Measurements from ENCODE around the gene NMD3. TPM values are rescaled to one million over a fixed set of nuclear protein-coding genes. Genes with fewer than 3 reads are reported as not detected.

The NMD3 gene
- polyA plus RNA-seq, 3 donors from 2014 or later = 38.1 to 48.7 (median 41.0) TPM

DNA sequence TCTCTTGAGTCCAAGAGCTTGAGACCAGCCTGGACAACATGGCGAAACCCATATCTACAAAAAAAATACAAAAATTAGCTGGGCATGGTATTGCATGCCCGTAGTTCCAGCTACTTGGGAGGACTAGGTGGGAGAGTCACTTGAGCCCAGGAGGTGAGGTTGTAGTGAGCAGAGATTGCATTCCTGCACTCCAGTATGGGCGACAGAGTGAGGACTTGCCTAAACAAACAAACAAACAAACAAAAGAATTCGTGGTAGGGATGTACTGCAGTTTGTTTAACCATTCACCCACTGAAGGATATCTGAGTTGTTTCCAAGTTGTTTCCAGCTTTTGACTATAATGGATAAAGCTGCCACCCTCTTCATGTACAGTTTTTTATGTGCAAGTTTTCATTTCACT lies 7.5 kb upstream of the NMD3 start:
- no peak overlapping the region for H3K4me3 Mint-ChIP-seq
- no peaks in the 10 kb centered on the region for H3K36me3 Mint-ChIP-seq
- DNase-seq = no peak
- no peak overlapping the region for H3K27ac Mint-ChIP-seq
- peaks cover 3 to 13% (median 8%) of the 10 kb centered on the region in 3 donors for H3K27me3 Mint-ChIP-seq (ENCODE audit: low read depth in 3 of 3)
- no peaks in the 10 kb centered on the region for H3K4me1 Mint-ChIP-seq
- H3K9me3 Mint-ChIP-seq = no peaks in the 10 kb centered on the region

DNA sequence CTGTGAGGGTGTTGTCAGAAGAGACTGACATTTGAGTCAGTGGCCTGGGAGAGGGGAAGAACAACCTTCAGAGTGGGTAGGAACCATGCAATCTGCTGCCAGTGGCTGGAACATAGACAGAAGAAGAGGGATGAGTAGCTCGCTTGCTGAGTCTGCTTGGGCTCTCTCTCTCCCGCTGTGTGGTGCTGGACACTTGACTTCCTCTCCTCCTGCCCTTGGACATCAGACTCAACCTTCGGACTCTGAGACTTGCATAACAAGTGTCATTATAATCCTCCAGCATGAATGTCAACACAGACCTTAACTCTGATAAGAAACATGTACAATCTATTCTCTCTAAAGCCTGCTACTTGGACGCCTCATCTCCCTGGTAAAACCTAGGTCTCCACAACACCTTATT lies 5.9 kb upstream of the NMD3 start:
- peaks cover 3 to 13% (median 10%) of the 10 kb centered on the region in 3 donors for H3K27me3 Mint-ChIP-seq (ENCODE audit: low read depth in 3 of 3)
- no peak overlapping the region for H3K27ac Mint-ChIP-seq
- peaks cover 4 to 7% of the 10 kb centered on the region in 2 donors for H3K4me1 Mint-ChIP-seq
- no peaks in the 10 kb centered on the region for H3K9me3 Mint-ChIP-seq
- H3K4me3 Mint-ChIP-seq = no peak overlapping the region
- DNase-seq = no peak
- no peaks in the 10 kb centered on the region for H3K36me3 Mint-ChIP-seq

GRCh38 chr3:161217496-161217895 lies 3.6 kb upstream of the NMD3 start:
- no peak overlapping the region for H3K27ac Mint-ChIP-seq
- H3K4me1 Mint-ChIP-seq = peaks cover 18 to 26% of the 10 kb centered on the region in 2 donors
- H3K36me3 Mint-ChIP-seq = no peaks in the 10 kb centered on the region
- no peak for DNase-seq
- H3K9me3 Mint-ChIP-seq = no peaks in the 10 kb centered on the region
- peaks cover 3 to 17% (median 15%) of the 10 kb centered on the region in 3 donors for H3K27me3 Mint-ChIP-seq (ENCODE audit: low read depth in 3 of 3)
- no peak overlapping the region for H3K4me3 Mint-ChIP-seq

DNA sequence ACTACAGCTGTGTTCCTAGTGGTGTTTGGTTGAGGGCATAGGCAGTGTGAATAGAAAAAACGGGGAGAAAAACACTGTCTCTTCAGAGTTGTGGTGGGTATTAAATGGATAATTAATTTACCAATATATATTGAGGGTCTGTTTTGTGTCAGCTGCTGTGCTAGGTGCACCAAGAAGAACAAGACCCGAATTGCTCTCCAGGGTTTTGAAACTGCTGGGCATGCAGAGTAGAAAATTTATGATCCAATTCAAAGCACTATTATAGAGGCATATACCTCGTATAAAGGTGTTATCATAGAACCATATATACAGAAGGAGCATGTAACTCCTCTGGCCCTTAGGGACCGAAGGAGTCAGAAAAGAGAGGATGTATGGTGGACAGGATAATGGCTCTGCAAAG lies 1.6 kb upstream of the NMD3 start:
- Mint-ChIP-seq H3K4me1 (peaks cover 30 to 43% of the 10 kb centered on the region in 2 donors), H3K9me3 (no peaks in the 10 kb centered on the region), H3K36me3 (no peaks in the 10 kb centered on the region), H3K4me3 (peak overlapping the region; percentile 44 to 77 (median 62)), H3K27ac (peak overlapping the region in 5 of 6 donors; percentile 31 to 93 (median 70)), H3K27me3 (ENCODE audit: low read depth in 3 of 3) (peaks cover 3 to 13% (median 13%) of the 10 kb centered on the region in 3 donors)
- DNase-seq = no peak

GRCh38 chr3:161221806-161222600 lies 892 bp downstream of the NMD3 start:
- DNase-seq = peak in 2 of 3 donors; percentile 9 to 12
- Mint-ChIP-seq H3K4me3 (peak overlapping the region; percentile 89 to 95 (median 92)), H3K9me3 (no peaks in the 10 kb centered on the region), H3K27ac (peak overlapping the region; percentile 61 to 95 (median 91)), H3K36me3 (peaks cover 0 to 5% (median 1%) of the 10 kb centered on the region in 3 donors), H3K27me3 (ENCODE audit: low read depth in 3 of 3) (peaks cover 3 to 11% (median 9%) of the 10 kb centered on the region in 3 donors), H3K4me1 (peaks cover 35 to 51% of the 10 kb centered on the region in 2 donors)

- Mint-ChIP-seq H3K9me3 (no peaks in the 10 kb centered on the region), H3K36me3 (peaks cover 0 to 5% (median 3%) of the 10 kb centered on the region in 3 donors), H3K4me3 (peak overlapping the region; percentile 89 to 95 (median 92)), H3K27ac (peak overlapping the region in 5 of 6 donors; percentile 34 to 93 (median 76)), H3K27me3 (ENCODE audit: low read depth in 3 of 3) (peaks cover 1 to 7% (median 7%) of the 10 kb centered on the region in 3 donors), H3K4me1 (peaks cover 35 to 51% of the 10 kb centered on the region in 2 donors)
- no peak for DNase-seq
Observed at GRCh38 chr3:161222662-161223061, 1.6 kb downstream of the NMD3 start.

DNA sequence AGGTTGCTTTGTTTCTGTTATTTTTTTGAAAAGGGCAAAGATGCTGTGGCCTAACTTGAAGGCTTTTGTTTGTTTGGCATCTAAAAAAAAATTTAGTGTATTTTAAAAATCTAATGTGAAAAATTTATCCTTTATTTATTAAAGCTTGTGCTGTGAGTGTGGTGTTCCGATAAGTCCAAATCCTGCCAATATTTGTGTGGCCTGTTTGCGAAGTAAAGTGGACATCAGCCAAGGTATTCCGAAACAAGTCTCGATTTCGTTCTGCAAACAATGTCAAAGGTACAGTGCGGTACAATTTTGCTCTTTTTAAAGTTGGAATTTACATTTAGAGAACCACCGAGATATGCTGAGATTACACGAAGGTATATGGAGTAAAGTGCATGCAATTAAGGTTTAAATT lies 3.7 kb downstream of the NMD3 start:
- Mint-ChIP-seq H3K4me3 (no peak overlapping the region), H3K27ac (peak overlapping the region in 2 of 6 donors; percentile 17 to 39)

DNA sequence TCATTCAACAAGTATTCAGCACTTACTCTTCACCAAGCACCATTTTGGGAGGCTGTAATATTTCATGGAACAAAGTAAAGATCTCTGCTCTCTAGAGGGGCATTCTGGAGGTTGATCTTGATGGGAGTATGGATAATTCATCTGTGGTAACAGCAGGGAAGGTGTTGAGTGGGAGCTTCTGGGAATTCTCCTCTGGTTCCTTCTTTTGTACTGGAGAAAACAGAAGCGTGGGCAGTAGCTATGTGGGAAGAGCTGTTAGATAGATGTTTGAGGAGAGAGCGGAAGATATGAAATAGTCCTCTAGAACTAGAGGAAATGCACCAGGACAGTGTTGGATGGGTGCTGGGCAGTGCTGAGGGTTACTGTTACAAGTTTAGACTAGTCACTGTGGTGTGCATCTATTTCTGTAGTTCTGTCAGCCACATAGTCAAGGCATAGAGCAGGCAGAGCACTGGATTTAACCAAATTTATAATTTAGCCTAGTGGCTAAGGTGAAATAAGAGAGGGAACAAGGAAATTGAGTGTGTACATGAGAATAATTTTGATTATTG lies 9.6 kb downstream of the NMD3 start:
- Mint-ChIP-seq H3K27me3 (ENCODE audit: low read depth in 3 of 3) (no peaks in the 10 kb centered on the region), H3K36me3 (peaks cover 5 to 13% (median 9%) of the 10 kb centered on the region in 3 donors), H3K4me3 (no peak overlapping the region), H3K27ac (no peak overlapping the region), H3K9me3 (no peaks in the 10 kb centered on the region), H3K4me1 (no peaks in the 10 kb centered on the region)
- no peak for DNase-seq

More for the DNA sequence above, 3.7 kb downstream of the NMD3 start:
- no peak for DNase-seq
- peaks cover 0 to 5% (median 3%) of the 10 kb centered on the region in 3 donors for H3K36me3 Mint-ChIP-seq
- H3K27me3 Mint-ChIP-seq (ENCODE audit: low read depth in 3 of 3) = peaks cover 0 to 7% (median 5%) of the 10 kb centered on the region in 3 donors
- peaks cover 32 to 48% of the 10 kb centered on the region in 2 donors for H3K4me1 Mint-ChIP-seq
- H3K9me3 Mint-ChIP-seq = no peaks in the 10 kb centered on the region

GRCh38 chr3:161231861-161232260 lies 10.8 kb downstream of the NMD3 start:
- H3K9me3 Mint-ChIP-seq = no peaks in the 10 kb centered on the region
- H3K27me3 Mint-ChIP-seq (ENCODE audit: low read depth in 3 of 3) = no peaks in the 10 kb centered on the region
- H3K4me3 Mint-ChIP-seq = no peak overlapping the region
- no peak for DNase-seq
- peaks cover 9 to 21% (median 10%) of the 10 kb centered on the region in 3 donors for H3K36me3 Mint-ChIP-seq
- no peak overlapping the region for H3K27ac Mint-ChIP-seq
- peaks cover 0 to 7% of the 10 kb centered on the region in 2 donors for H3K4me1 Mint-ChIP-seq

- peaks cover 17 to 33% (median 19%) of the 10 kb centered on the region in 3 donors for H3K36me3 Mint-ChIP-seq
Observed at GRCh38 chr3:161233557-161233956, 12.4 kb downstream of the NMD3 start.

GRCh38 chr3:161236240-161236639 lies 15.1 kb downstream of the NMD3 start:
- Mint-ChIP-seq H3K27me3 (ENCODE audit: low read depth in 3 of 3) (no peaks in the 10 kb centered on the region), H3K9me3 (no peaks in the 10 kb centered on the region), H3K4me3 (no peak overlapping the region), H3K27ac (peak overlapping the region in 1 of 6 donors; percentile 7), H3K36me3 (peaks cover 20 to 42% (median 25%) of the 10 kb centered on the region in 3 donors), H3K4me1 (peaks cover 2 to 16% of the 10 kb centered on the region in 2 donors)
- no peak for DNase-seq

More at GRCh38 chr3:161233557-161233956, 12.4 kb downstream of the NMD3 start:
- H3K27me3 Mint-ChIP-seq (ENCODE audit: low read depth in 3 of 3) = no peaks in the 10 kb centered on the region
- DNase-seq = no peak
- no peak overlapping the region for H3K4me3 Mint-ChIP-seq
- no peaks in the 10 kb centered on the region for H3K9me3 Mint-ChIP-seq
- no peak overlapping the region for H3K27ac Mint-ChIP-seq
- peaks cover 0 to 16% of the 10 kb centered on the region in 2 donors for H3K4me1 Mint-ChIP-seq

GRCh38 chr3:161239700-161240099 lies 18.6 kb downstream of the NMD3 start:
- DNase-seq = no peak
- Mint-ChIP-seq H3K27me3 (ENCODE audit: low read depth in 3 of 3) (no peaks in the 10 kb centered on the region), H3K27ac (no peak overlapping the region), H3K36me3 (peaks cover 30 to 57% (median 31%) of the 10 kb centered on the region in 3 donors), H3K9me3 (no peaks in the 10 kb centered on the region), H3K4me3 (no peak overlapping the region), H3K4me1 (peaks cover 2 to 21% of the 10 kb centered on the region in 2 donors)

DNA sequence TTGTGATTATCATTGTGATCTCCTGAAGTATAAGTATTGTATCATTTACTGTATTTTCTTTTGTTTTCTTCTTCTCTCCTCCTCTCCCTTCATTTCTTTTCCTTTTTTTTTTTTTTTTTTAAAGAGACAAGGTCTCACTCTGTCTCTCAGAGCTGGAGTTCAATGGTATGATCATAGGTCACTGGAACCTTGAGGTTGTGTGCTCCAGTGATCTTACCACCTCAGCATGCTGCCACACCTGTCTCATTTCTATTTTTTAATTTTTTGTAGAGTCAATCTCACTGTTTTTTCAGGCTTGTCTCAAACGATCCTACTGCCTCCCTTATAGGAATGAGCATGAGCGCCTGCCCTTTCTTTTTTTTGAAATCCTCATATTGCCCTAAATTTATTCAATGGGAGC lies 23.4 kb downstream of the NMD3 start:
- no peak for DNase-seq
- no peaks in the 10 kb centered on the region for H3K9me3 Mint-ChIP-seq
- H3K4me1 Mint-ChIP-seq = peaks cover 2 to 5% of the 10 kb centered on the region in 2 donors
- peaks cover 16 to 48% (median 25%) of the 10 kb centered on the region in 3 donors for H3K36me3 Mint-ChIP-seq
- no peak overlapping the region for H3K4me3 Mint-ChIP-seq
- no peaks in the 10 kb centered on the region for H3K27me3 Mint-ChIP-seq (ENCODE audit: low read depth in 3 of 3)
- H3K27ac Mint-ChIP-seq = no peak overlapping the region

DNA sequence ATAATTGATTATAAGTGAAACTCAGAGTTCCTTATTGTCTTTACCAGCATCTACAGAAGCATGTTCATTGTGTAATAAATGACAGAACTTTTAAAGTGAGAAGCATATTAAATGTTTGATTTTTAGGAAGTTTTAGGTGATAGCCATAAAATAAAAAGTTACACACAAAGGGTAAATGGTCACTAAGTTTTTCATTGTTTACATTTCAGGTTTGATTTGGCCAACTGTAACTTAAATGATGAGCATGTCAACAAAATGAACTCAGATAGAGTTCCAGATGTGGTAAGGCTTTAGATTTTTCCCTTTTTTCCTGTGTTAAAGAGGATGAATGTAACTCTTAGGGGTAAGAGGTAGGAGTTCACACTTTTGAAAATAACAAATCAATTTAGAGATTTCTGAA lies 25.9 kb downstream of the NMD3 start:
- Mint-ChIP-seq H3K36me3 (peaks cover 22 to 53% (median 38%) of the 10 kb centered on the region in 3 donors), H3K9me3 (no peaks in the 10 kb centered on the region), H3K4me3 (no peak overlapping the region), H3K27me3 (ENCODE audit: low read depth in 3 of 3) (no peaks in the 10 kb centered on the region), H3K4me1 (peaks cover 0 to 5% of the 10 kb centered on the region in 2 donors), H3K27ac (no peak overlapping the region)
- no peak for DNase-seq

All from immature natural killer cell (primary cell).